BLaER1 treated with 17β-estradiol and CSF1 and Interleukin-3, amounts not matched to agents 10 nM and 100 nM (cell line): Measurements from ENCODE around the gene DNASE1L3.

Experiments
- H3K27ac ChIP-seq, 11 experiments: shearing (Covaris generic); formaldehyde crosslinking; 2 replicates each; pipeline ENCODE4 v1.8.1; 2022
- H3K27me3 ChIP-seq, 11 experiments: shearing (Covaris generic); formaldehyde crosslinking; 2 replicates each; pipeline ENCODE4 v1.8.1; 2022
- H3K36me3 ChIP-seq, 11 experiments: shearing (Covaris generic); formaldehyde crosslinking; 2 replicates each; pipeline ENCODE4 v1.8.1; 2022
- H3K4me1 ChIP-seq, 10 experiments: shearing (Covaris generic); formaldehyde crosslinking; 2 replicates each; pipeline ENCODE4 v1.8.1; 2022
- H3K4me2 ChIP-seq, 11 experiments: shearing (Covaris generic); formaldehyde crosslinking; 2 replicates each; pipeline ENCODE4 v1.8.1; 2022
- H3K4me3 ChIP-seq, 10 experiments: shearing (Covaris generic); formaldehyde crosslinking; 2 replicates each; pipeline ENCODE4 v1.8.1; 2022
- H3K9ac ChIP-seq, 11 experiments: shearing (Covaris generic); formaldehyde crosslinking; 2 replicates each; pipeline ENCODE4 v1.8.1; 2022
- H3K9me3 ChIP-seq, 11 experiments: shearing (Covaris generic); formaldehyde crosslinking; replicated peaks in 1 of 11; 2 replicates each; pipeline ENCODE4 v1.8.1; 2022
- H4K20me1 ChIP-seq, 11 experiments: shearing (Covaris generic); formaldehyde crosslinking; 2 replicates each; pipeline ENCODE4 v1.8.1; 2022
- Cebpa-rat ChIP-seq, 11 experiments: shearing (Covaris generic); IDR thresholded peaks; 2 replicates each; pipeline ENCODE4 v1.8.1; 2022

Gene DNASE1L3

DNA sequence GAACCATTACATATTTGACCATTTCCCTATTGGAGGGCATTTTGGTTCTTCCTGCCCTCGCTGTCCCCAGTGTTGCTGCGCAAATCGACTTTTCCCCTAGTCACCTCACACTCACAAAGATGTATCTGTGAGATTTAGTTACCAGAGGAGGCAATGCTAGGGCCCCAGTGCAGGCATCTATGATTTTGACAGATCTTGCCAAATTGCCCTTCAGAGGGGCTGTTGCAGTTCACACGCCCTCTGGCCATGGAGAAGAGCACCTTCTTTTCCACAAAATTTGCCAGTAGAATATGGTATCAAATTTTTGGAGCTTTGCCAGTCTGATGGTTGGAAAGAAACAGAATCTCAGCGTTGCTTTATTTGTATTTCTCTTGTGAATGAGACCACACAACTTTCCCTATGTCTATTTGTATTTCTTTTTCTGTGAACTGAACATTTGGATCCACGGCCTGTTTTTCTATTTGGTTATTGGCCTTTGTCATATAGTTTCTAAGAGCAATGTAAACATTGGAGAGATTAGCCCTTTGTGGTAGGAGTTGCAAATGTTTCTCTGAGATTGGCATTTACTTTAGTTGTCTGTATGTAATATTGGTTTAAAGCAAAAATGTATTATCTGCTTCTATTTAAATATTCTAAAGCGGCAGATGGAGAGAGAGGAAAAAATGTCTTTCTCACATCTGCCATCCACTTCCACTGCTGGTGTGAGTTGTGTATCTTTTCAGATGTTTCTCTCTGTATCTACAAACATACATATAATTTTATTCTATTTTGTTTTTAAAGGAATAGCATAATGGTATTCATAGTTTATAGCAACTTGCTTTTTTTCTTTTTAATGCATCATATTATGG, 66.1 kb downstream of the DNASE1L3 start:
- Histone ChIP-seq H4K20me1 (peaks cover 0 to 11% (median 0%) of the 10 kb centered on the region in 11 experiments; a peak in 1 of 22 replicates), H3K9me3 (no peaks in the 10 kb centered on the region), H3K9ac (no peak overlapping the region), H3K27ac (no peak overlapping the region), H3K4me2 (no peak overlapping the region), H3K27me3 (no peaks in the 10 kb centered on the region), H3K36me3 (peaks cover 34 to 99% (median 95%) of the 10 kb centered on the region in 11 experiments), H3K4me1 (no peaks in the 10 kb centered on the region), H3K4me3 (no peak overlapping the region)
- no peak for TF ChIP-seq Cebpa-rat (IDR thresholded peaks at IDR 0.05)

DNA sequence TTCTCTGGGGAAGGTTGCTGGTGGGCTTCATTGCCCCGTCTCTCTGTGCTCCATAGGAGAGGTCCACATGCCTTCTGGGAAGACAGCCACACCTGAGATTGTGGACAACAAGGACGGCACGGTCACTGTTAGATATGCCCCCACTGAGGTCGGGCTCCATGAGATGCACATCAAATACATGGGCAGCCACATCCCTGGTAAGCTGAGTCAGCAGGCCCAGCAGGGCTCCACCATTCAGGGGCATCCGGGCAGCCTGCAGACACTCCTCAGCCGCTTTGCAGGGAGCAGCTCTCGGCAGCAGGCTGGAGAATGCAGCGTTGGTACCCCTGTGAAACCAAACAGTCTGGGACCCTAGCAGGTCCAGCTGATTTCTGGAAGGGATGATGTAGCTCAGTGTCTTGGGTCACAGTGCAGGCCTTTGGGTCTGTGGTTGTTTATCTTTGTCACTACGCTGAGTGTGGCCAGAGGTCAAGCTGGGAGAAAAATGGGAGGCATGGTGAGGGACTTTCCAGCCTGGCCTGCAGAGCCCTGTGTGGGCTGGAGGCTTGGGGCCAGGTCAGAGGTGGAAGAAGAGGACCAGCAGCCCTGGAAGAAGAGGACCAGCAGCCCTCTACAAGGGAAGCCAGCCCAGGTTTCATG, 67.2 kb downstream of the DNASE1L3 start:
- Histone ChIP-seq H3K9me3 (no peaks in the 10 kb centered on the region), H3K27ac (no peak overlapping the region), H3K4me2 (no peak overlapping the region), H4K20me1 (peaks cover 0 to 11% (median 0%) of the 10 kb centered on the region in 11 experiments; a peak in 1 of 22 replicates), H3K4me1 (no peaks in the 10 kb centered on the region), H3K9ac (no peak overlapping the region), H3K4me3 (no peak overlapping the region), H3K36me3 (peaks cover 34 to 99% (median 95%) of the 10 kb centered on the region in 11 experiments), H3K27me3 (no peaks in the 10 kb centered on the region)
- TF ChIP-seq Cebpa-rat (IDR thresholded peaks at IDR 0.05), result no peak
